Transverse colon (tissue), 4 donors: ENCODE data around the gene SIT1. TPM values are rescaled to one million over a fixed set of nuclear protein-coding genes. Genes with fewer than 3 reads are reported as not detected.

Experiments used
- DNase-seq: peaks from one replicate; pipeline ENCODE4 v3.0.0-alpha.2; 2019
- H3K27ac ChIP-seq, 4 donors: fragments of 200-600 bp; sonication (generic); 2 replicates each; pipeline ENCODE4 v1.5.1; 2016 to 2018; ENCODE audit warnings: inconsistent platforms in 4 of 4
- H3K27me3 ChIP-seq: fragments of 200-600 bp; sonication (generic); 2 replicates; pipeline ENCODE4 v1.5.1; 2017; ENCODE audit warnings: inconsistent platforms
- H3K36me3 ChIP-seq, 4 donors: fragments of 200-600 bp; sonication (generic); 2 replicates each; pipeline ENCODE4 v1.5.1; 2017 to 2019; ENCODE audit warnings: inconsistent platforms in 4 of 4
- H3K4me1 ChIP-seq, 4 donors: fragments of 200-600 bp; sonication (generic); 2 replicates each; pipeline ENCODE4 v1.5.1; 2017 to 2020; ENCODE audit warnings: inconsistent platforms in 4 of 4
- H3K4me3 ChIP-seq, 4 donors: fragments of 200-600 bp; sonication (generic); 1 replicate in 1 of 4; 2 replicates in 3 of 4; pipeline versions ENCODE4 v1.5.1 to v1.6.1; 2017 to 2019; ENCODE audit warnings: inconsistent platforms in 4 of 4
- H3K9me3 ChIP-seq, 2 donors: fragments of 200-600 bp; sonication (generic); 2 replicates each; pipeline ENCODE4 v1.5.1; 2017 to 2019; ENCODE audit warnings: inconsistent platforms in 2 of 2
- CTCF ChIP-seq, 5 experiments: fragments of 200-600 bp in 3 of 5; fragments of 450-650 bp in 2 of 5; sonication (generic) in 3 of 5; IDR thresholded peaks; 1 replicate in 2 of 5; 2 replicates in 3 of 5; pipeline ENCODE4 v1.5.1; 2016 to 2017; ENCODE audit warnings: antibody characterized with exemption in 5 of 5, inconsistent platforms in 3 of 5, mild to moderate bottlenecking in 2 of 5, moderate library complexity in 1 of 5
- EP300 ChIP-seq: sonication (generic); formaldehyde crosslinking; IDR thresholded peaks from one replicate; pipeline ENCODE4 v1.6.1; 2017; ENCODE audit warnings: antibody characterized with exemption, low read depth
- POLR2A ChIP-seq: fragments of 450-650 bp; IDR thresholded peaks from one replicate; pipeline ENCODE4 v1.6.1; 2016; ENCODE audit warnings: antibody characterized with exemption, mild to moderate bottlenecking, moderate library complexity
- POLR2AphosphoS5 ChIP-seq, 3 donors: sonication (generic); formaldehyde crosslinking; IDR thresholded peaks; one replicate each; pipeline ENCODE4 v1.6.1; 2016; ENCODE audit warnings: antibody characterized with exemption in 3 of 3
- WGBS, 2 donors: methylation state at CpG; one replicate each; pipeline ENCODE4 v1.1.5; 2018; ENCODE audit warnings: low coverage in 1 of 2; 5-methylcytosine and 5-hydroxymethylcytosine counted together
- in situ Hi-C, 4 donors: fragments of 200-750 bp; cut with MboI; loops; one replicate each; pipeline versions ENCODE4 v1.15.0 to v1.15.1; 2017; ENCODE audit warnings: low sequenced_read_pairs in 3 of 4, low pct_ligation_motif_present in 1 of 4, low pct_unique_long_range_greater_than_20kb in 1 of 4
- intact Hi-C: fragments of 100-400 bp; cut with DNase I; formaldehyde crosslinking; loops from one replicate; pipeline ENCODE4 v1.15.1; 2023; ENCODE audit warnings: low total_unique reads
- total RNA-seq, 4 donors: library from RNA; depleted of rRNA; stranded (reverse); fragments of >200 nt; gene quantifications; one replicate each; pipeline ENCODE4 v1.1.0, GENCODE V29; 2016

The SIT1 gene
- total RNA-seq, 4 donors from 2014 or later = 1.2 to 6.7 (median 3.8) TPM; not detected in 1

GRCh38 chr9:35696520-35697215, 45.9 kb upstream of the SIT1 start:
- H3K27me3 ChIP-seq = no peaks in the 10 kb centered on the region
- TF ChIP-seq POLR2A (no peak), CTCF (IDR thresholded peaks at IDR 0.05) (peak; percentile 84 to 91 (median 88)), EP300 (peak; percentile 18), POLR2AphosphoS5 (IDR thresholded peaks at IDR 0.05) (peak in 1 of 3 donors; percentile 34)
- in situ Hi-C loops = loop anchor here in 1 of 4 donors (25.0 kb wide), 1 partner anchor 709 kb away; the partner anchor contains the start of gene DNAJB5
- DNase-seq = peak; percentile 77
- H3K4me1 ChIP-seq = peaks cover 0 to 19% (median 13%) of the 10 kb centered on the region in 4 donors
- no peak overlapping the region for H3K4me3 ChIP-seq
- peak overlapping the region; percentile 52 to 95 (median 92) for H3K27ac ChIP-seq
- peaks cover 0 to 45% (median 18%) of the 10 kb centered on the region in 4 donors for H3K36me3 ChIP-seq
- intact Hi-C loops = no loop called here
- WGBS, 2 donors = 13 to 37% methylated on average over 3 to 9 of the region's 9 CpGs
- no peaks in the 10 kb centered on the region for H3K9me3 ChIP-seq

GRCh38 chr9:35695943-35696401, 45.2 kb upstream of the SIT1 start:
- Histone ChIP-seq H3K4me1 (peaks cover 0 to 24% (median 16%) of the 10 kb centered on the region in 4 donors), H3K27me3 (no peaks in the 10 kb centered on the region), H3K9me3 (no peaks in the 10 kb centered on the region), H3K27ac (peak overlapping the region; percentile 52 to 95 (median 92)), H3K4me3 (no peak overlapping the region), H3K36me3 (peaks cover 0 to 38% (median 14%) of the 10 kb centered on the region in 4 donors)
- in situ Hi-C loops (loop anchor here in 1 of 4 donors (25.0 kb wide), 1 partner anchor 709 kb away; the partner anchor contains the start of gene DNAJB5), intact Hi-C loops (no loop called here)
- DNase-seq = no peak
- WGBS, 2 donors = 76% methylated on average over 3 of the region's 3 CpGs; no CpG with 5 or more reads in 1 of the 2 donors
- TF ChIP-seq CTCF (IDR thresholded peaks at IDR 0.05) (no peak), POLR2A (no peak), EP300 (no peak), POLR2AphosphoS5 (IDR thresholded peaks at IDR 0.05) (no peak)

GRCh38 chr9:35691757-35692301, 41.1 kb upstream of the SIT1 start:
- Histone ChIP-seq H3K9me3 (no peaks in the 10 kb centered on the region), H3K27ac (peak overlapping the region; percentile 85 to 95 (median 92)), H3K4me3 (peak overlapping the region in 1 of 4 donors; percentile 52), H3K4me1 (peaks cover 0 to 23% (median 20%) of the 10 kb centered on the region in 4 donors), H3K36me3 (no peaks in the 10 kb centered on the region), H3K27me3 (no peaks in the 10 kb centered on the region)
- intact Hi-C loops = no loop called here
- no peak for DNase-seq
- 75 to 84% methylated on average over 8 to 13 of the region's 13 CpGs for WGBS, 2 donors
- TF ChIP-seq EP300 (peak; percentile 29), POLR2AphosphoS5 (IDR thresholded peaks at IDR 0.05) (peak in 2 of 3 donors; percentile 28 to 35), CTCF (IDR thresholded peaks at IDR 0.05) (no peak), POLR2A (no peak)
- in situ Hi-C loops = loop anchor here in 1 of 4 donors (25.0 kb wide), 1 partner anchor 705 kb away; the partner anchor contains the start of gene DNAJB5

GRCh38 chr9:35691334-35691650, 40.6 kb upstream of the SIT1 start:
- no peak for DNase-seq
- TF ChIP-seq POLR2A (no peak), CTCF (IDR thresholded peaks at IDR 0.05) (no peak), EP300 (no peak), POLR2AphosphoS5 (IDR thresholded peaks at IDR 0.05) (no peak)
- intact Hi-C loops (no loop called here), in situ Hi-C loops (loop anchor here in 1 of 4 donors (25.0 kb wide), 1 partner anchor 704 kb away; the partner anchor contains the start of gene DNAJB5)
- no peaks in the 10 kb centered on the region for H3K36me3 ChIP-seq
- H3K4me1 ChIP-seq = peaks cover 0 to 18% (median 16%) of the 10 kb centered on the region in 4 donors
- H3K27ac ChIP-seq = peak overlapping the region; percentile 85 to 95 (median 92)
- H3K4me3 ChIP-seq = peak overlapping the region; percentile 52 to 75 (median 64)
- H3K27me3 ChIP-seq = no peaks in the 10 kb centered on the region
- 20 to 24% methylated on average over 1 to 10 of the region's 10 CpGs for WGBS, 2 donors
- no peaks in the 10 kb centered on the region for H3K9me3 ChIP-seq
